RWPE1 (cell line): ENCODE measurements around the gene PEAK1.

Experiments used
- CTCF ChIA-PET: fragments of 350-600 bp; sonication (Branson Sonifier 250); formaldehyde crosslinking; extraction: SDS; loops from one replicate; lab custom pipeline; 2021; lab: Yijun Ruan, JAX
- POLR2A ChIA-PET: fragments of 400-600 bp; formaldehyde crosslinking; extraction: SDS; loops from one replicate; lab custom pipeline; 2020; ENCODE audit warnings: antibody characterized with exemption; ENCODE audit not compliant: low non-redundant PET; lab: Yijun Ruan, JAX
- DNase-seq: peaks from one replicate; pipeline ENCODE4 v3.0.0; 2012; ENCODE audit warnings: low spot score
- H3K27ac ChIP-seq: fragments of 450-650 bp; 2 replicates; pipeline ENCODE4 v1.5.1; 2017
- CTCF ChIP-seq: fragments of 450-650 bp; conservative IDR thresholded peaks from 2 replicates; pipeline ENCODE4 v1.5.1; 2017; ENCODE audit warnings: low read depth, mild to moderate bottlenecking

Gene PEAK1

GRCh38 chr15:77395013-77395774, 24.7 kb downstream of the PEAK1 start:
- POLR2A ChIA-PET = no interaction called here
- no peak for TF ChIP-seq CTCF
- CTCF ChIA-PET = interaction anchor here (0.6 kb wide), 1 partner anchor 215 kb away, joined by 3 read pairs; no protein-coding TSS in a partner anchor

GRCh38 chr15:77393471-77393840, 26.4 kb downstream of the PEAK1 start:
- CTCF ChIA-PET = no interaction called here
- no peak for TF ChIP-seq CTCF
- POLR2A ChIA-PET = no interaction called here

More at GRCh38 chr15:77395013-77395774, 24.7 kb downstream of the PEAK1 start:
- no peak overlapping the region for H3K27ac ChIP-seq
- no peak for DNase-seq

GRCh38 chr15:77392762-77393470, 27.0 kb downstream of the PEAK1 start:
- H3K27ac ChIP-seq = no peak overlapping the region
- no peak for TF ChIP-seq CTCF
- no peak for DNase-seq
- CTCF ChIA-PET = no interaction called here
- POLR2A ChIA-PET = no interaction called here

More at GRCh38 chr15:77393471-77393840, 26.4 kb downstream of the PEAK1 start:
- no peak overlapping the region for H3K27ac ChIP-seq
- DNase-seq = no peak

- no peak for DNase-seq
- TF ChIP-seq CTCF = no peak
- ChIA-PET POLR2A (no interaction called here), CTCF (no interaction called here)
- H3K27ac ChIP-seq = no peak overlapping the region
Observed at GRCh38 chr15:77391372-77391951, 28.4 kb downstream of the PEAK1 start.

- POLR2A ChIA-PET = no interaction called here
- no peak for DNase-seq
- TF ChIP-seq CTCF = no peak
- H3K27ac ChIP-seq = no peak overlapping the region
- CTCF ChIA-PET = interaction anchor here (0.5 to 0.7 kb wide), 2 partner anchors 26 to 156 kb away, joined by 3 to 4 read pairs; no protein-coding TSS in a partner anchor
Observed at GRCh38 chr15:77387365-77388105, 32.4 kb downstream of the PEAK1 start.

GRCh38 chr15:77386626-77387025, 33.3 kb downstream of the PEAK1 start:
- ChIA-PET POLR2A (no interaction called here), CTCF (no interaction called here)
- no peak overlapping the region for H3K27ac ChIP-seq
- TF ChIP-seq CTCF = no peak
- DNase-seq = no peak
